ENCODE measurements around the gene CCDC90B.

DNA sequence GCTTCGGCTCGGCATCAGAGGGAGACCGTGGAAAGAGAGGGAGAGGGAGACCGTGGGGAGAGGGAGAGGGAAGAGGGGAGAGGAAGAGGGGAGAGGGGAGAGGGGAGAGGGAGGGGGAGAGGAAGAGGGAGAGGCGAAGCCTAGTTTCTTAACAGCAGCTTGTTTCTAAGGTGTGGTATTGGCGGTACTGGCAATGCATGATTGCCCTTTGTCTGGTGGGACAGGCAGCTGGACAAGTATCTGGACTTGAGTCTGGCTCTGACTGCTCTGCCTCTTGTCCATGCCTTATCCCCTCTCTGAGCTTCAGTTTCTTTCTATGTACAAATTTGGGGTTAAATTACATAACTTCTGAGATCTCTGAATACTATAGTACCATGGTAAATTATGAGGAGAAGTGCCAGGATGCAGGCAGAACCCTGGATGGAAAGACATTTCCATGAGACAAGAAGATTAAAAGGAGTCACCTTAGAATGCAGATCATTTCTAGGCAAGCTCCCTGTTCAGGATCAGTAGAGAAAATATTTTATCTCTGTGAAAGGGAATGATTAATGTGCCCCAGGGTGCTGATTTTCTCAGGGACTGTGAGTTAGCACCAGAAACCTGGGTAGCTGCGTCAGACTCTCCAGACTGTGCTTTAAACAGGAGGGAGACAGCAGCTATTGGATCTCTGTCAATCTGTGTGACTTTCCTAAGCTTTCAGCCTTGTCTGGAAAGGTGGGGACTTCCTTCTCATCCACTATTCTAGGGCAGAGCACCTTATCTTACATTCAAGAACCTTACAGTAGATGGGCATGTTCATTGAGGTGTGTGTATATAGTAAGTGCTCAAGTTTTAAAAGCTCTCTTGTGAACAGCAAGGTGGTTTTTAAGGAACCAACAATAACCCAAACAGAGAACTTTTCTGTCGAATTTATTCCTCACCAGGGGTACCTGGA is 31.9 kb upstream of the CCDC90B start:
- TF ChIP-seq CTCF (optimal IDR thresholded peaks at IDR 0.05 in 1 of 3, IDR thresholded peaks at IDR 0.05 in 1 of 3, conservative IDR thresholded peaks at IDR 0.05 in 1 of 3; ENCODE audit: extremely low read depth in 1 of 3, insufficient read depth in 2 of 3, low read length in 3 of 3) (no peak), EZH2 (IDR thresholded peaks at IDR 0.05; ENCODE audit: low read length) (no peak)

Data from keratinocyte (primary cell).